ENCODE results near the gene GREB1L.

DNA sequence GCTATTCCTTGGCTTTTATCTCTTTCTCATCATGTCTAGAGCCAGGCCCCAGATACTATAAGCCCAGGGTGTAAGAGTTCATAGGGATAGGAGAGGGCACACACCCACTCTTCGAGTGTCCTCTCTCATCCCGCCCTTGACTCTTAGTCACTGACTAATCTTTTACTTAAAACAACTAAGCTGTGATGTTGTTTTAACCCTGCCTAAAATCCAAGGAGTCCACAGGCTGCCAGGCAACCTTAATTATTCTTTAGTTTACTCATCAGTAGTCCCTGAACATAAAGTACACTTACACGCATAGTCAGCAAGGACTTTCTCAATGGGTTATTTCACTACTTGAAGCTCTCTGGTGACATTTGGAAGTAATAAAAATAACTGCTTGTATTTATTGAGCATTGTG is 28.4 kb downstream of the GREB1L start:
- TF ChIP-seq POLR2AphosphoS5 (IDR thresholded peaks at IDR 0.05; ENCODE audit: low read depth, low read length) (no peak), TAF1 (IDR thresholded peaks at IDR 0.05; ENCODE audit: borderline replicate concordance, insufficient read depth, low read length) (no peak), SIN3A (IDR thresholded peaks at IDR 0.05; ENCODE audit: borderline replicate concordance, insufficient read depth, low read length) (no peak), REST (IDR thresholded peaks at IDR 0.05; ENCODE audit: insufficient read depth in 1 of 2, low read depth in 2 of 2, low read length in 2 of 2) (no peak), FOXP2 (optimal IDR thresholded peaks at IDR 0.05; ENCODE audit: borderline replicate concordance, extremely low read depth, extremely low read length, insufficient read depth) (no peak)

Measured in PFSK-1 (cell line).